ENCODE measurements around the gene APH1B. TPM values are rescaled to one million over a fixed set of nuclear protein-coding genes. Genes with fewer than 3 reads are reported as not detected.
"Not testable (repeated sequence)": the region's sequence is repeated elsewhere in the genome, so short reads cannot be mapped to it uniquely, and the experiment has no call there.

Gene APH1B
- total RNA-seq, 1 experiment from 2014 or later, result 5.8 TPM

- intact Hi-C loops (cut with micrococcal nuclease; ENCODE audit: unreplicated experiment), result no loop called here
- Histone ChIP-seq H2AFZ (no peak overlapping the region), H3K9me3 (ENCODE audit: insufficient read depth, low read depth) (no peaks in the 10 kb centered on the region), H3K36me3 (ENCODE audit: low read depth) (no peaks in the 10 kb centered on the region), H3K27me3 (ENCODE audit: insufficient read depth, low read depth) (no peaks in the 10 kb centered on the region), H3K4me1 (replicated peaks; ENCODE audit: insufficient read depth) (no peaks in the 10 kb centered on the region), H3K79me2 (ENCODE audit: low read depth) (no peaks in the 10 kb centered on the region), H3K4me3 (no peak overlapping the region), H4K20me1 (ENCODE audit: insufficient read depth) (no peaks in the 10 kb centered on the region), H3F3A (ENCODE audit: insufficient read depth, low read depth) (no peaks in the 10 kb centered on the region), H3K27ac (no peak overlapping the region), H3K4me2 (no peak overlapping the region), H3K9me2 (ENCODE audit: insufficient read depth) (no peaks in the 10 kb centered on the region)
- CTCF ChIA-PET, result no interaction called here
- no TSS peak for BruUV-seq (replicated peaks)
- POLR2A ChIA-PET (ENCODE audit: unreplicated experiment), result no interaction called here
- TF ChIP-seq CTCF (conservative IDR thresholded peaks at IDR 0.05) (no peak), EZH2 (IDR thresholded peaks at IDR 0.05; ENCODE audit: low read depth) (no peak)
- DNase-seq, result no peak
These were observed 41.7 kb downstream of the APH1B start for GRCh38 chr15:63319065-63319464.

- H3K27me3 ChIP-seq (ENCODE audit: insufficient read depth, low read depth); H3K9me3 ChIP-seq (ENCODE audit: insufficient read depth, low read depth); H3K4me3 ChIP-seq; H3K4me1 ChIP-seq (replicated peaks; ENCODE audit: insufficient read depth); H3K79me2 ChIP-seq (ENCODE audit: low read depth); BruUV-seq (replicated peaks); H3K4me2 ChIP-seq; CTCF ChIA-PET; H3K9me2 ChIP-seq (ENCODE audit: insufficient read depth); intact Hi-C loops (cut with micrococcal nuclease; ENCODE audit: unreplicated experiment); H3K27ac ChIP-seq; H2AFZ ChIP-seq; H4K20me1 ChIP-seq (ENCODE audit: insufficient read depth); H3K36me3 ChIP-seq (ENCODE audit: low read depth); POLR2A ChIA-PET (ENCODE audit: unreplicated experiment); H3F3A ChIP-seq (ENCODE audit: insufficient read depth, low read depth); DNase-seq: not testable (repeated sequence)
These were observed 43.0 kb downstream of the APH1B start for GRCh38 chr15:63320446-63320845.

GRCh38 chr15:63320981-63321380 lies 43.6 kb downstream of the APH1B start:
- intact Hi-C loops (cut with micrococcal nuclease; ENCODE audit: unreplicated experiment); H2AFZ ChIP-seq; H3K9me3 ChIP-seq (ENCODE audit: insufficient read depth, low read depth); H3F3A ChIP-seq (ENCODE audit: insufficient read depth, low read depth); H3K36me3 ChIP-seq (ENCODE audit: low read depth); H3K4me1 ChIP-seq (replicated peaks; ENCODE audit: insufficient read depth); POLR2A ChIA-PET (ENCODE audit: unreplicated experiment); CTCF ChIA-PET; H3K27ac ChIP-seq; H3K4me2 ChIP-seq; H3K9me2 ChIP-seq (ENCODE audit: insufficient read depth); H3K27me3 ChIP-seq (ENCODE audit: insufficient read depth, low read depth); H3K79me2 ChIP-seq (ENCODE audit: low read depth); H3K4me3 ChIP-seq; DNase-seq; H4K20me1 ChIP-seq (ENCODE audit: insufficient read depth); BruUV-seq (replicated peaks): not testable (repeated sequence)

GRCh38 chr15:63321462-63321861 lies 44.1 kb downstream of the APH1B start:
- H3K4me1 ChIP-seq (replicated peaks; ENCODE audit: insufficient read depth), result no peaks in the 10 kb centered on the region
- H2AFZ ChIP-seq, result no peak overlapping the region
- no peaks in the 10 kb centered on the region for H3K27me3 ChIP-seq (ENCODE audit: insufficient read depth, low read depth)
- TF ChIP-seq EZH2 (IDR thresholded peaks at IDR 0.05; ENCODE audit: low read depth) (no peak), CTCF (conservative IDR thresholded peaks at IDR 0.05) (no peak)
- no peak overlapping the region for H3K4me3 ChIP-seq
- no TSS peak for BruUV-seq (replicated peaks)
- H3F3A ChIP-seq (ENCODE audit: insufficient read depth, low read depth), result no peaks in the 10 kb centered on the region
- no peaks in the 10 kb centered on the region for H3K36me3 ChIP-seq (ENCODE audit: low read depth)
- H3K9me2 ChIP-seq (ENCODE audit: insufficient read depth), result no peaks in the 10 kb centered on the region
- no peaks in the 10 kb centered on the region for H3K9me3 ChIP-seq (ENCODE audit: insufficient read depth, low read depth)
- CTCF ChIA-PET, result no interaction called here
- no peak overlapping the region for H3K27ac ChIP-seq
- intact Hi-C loops (cut with micrococcal nuclease; ENCODE audit: unreplicated experiment), result no loop called here
- no peaks in the 10 kb centered on the region for H3K79me2 ChIP-seq (ENCODE audit: low read depth)
- H4K20me1 ChIP-seq (ENCODE audit: insufficient read depth), result no peaks in the 10 kb centered on the region
- H3K4me2 ChIP-seq, result no peak overlapping the region
- DNase-seq, result no peak
- POLR2A ChIA-PET (ENCODE audit: unreplicated experiment), result no interaction called here
